Uterus (tissue), 4 donors: ENCODE results near the gene BCAS2. TPM values are rescaled to one million over a fixed set of nuclear protein-coding genes. Genes with fewer than 3 reads are reported as not detected.

ENCODE experiments used
- DNase-seq, 2 donors: peaks; one replicate each; pipeline ENCODE4 v3.0.0-alpha.2; 2019 to 2020
- H3K27ac ChIP-seq, 2 donors: fragments of 200-600 bp; sonication (generic); 1 replicate in 1 of 2; 2 replicates in 1 of 2; pipeline ENCODE4 v1.5.1; 2016 to 2018
- H3K27me3 ChIP-seq, 2 donors: fragments of 200-600 bp; sonication (generic); one replicate each; pipeline ENCODE4 v1.5.1; 2018 to 2019; ENCODE audit warnings: control low read depth in 1 of 2
- H3K36me3 ChIP-seq, 2 donors: fragments of 200-600 bp; sonication (generic); one replicate each; pipeline ENCODE4 v1.5.1; 2019; ENCODE audit warnings: control low read depth in 1 of 2
- H3K4me1 ChIP-seq, 2 donors: fragments of 200-600 bp; sonication (generic); one replicate each; pipeline ENCODE4 v1.5.1; 2018 to 2019; ENCODE audit warnings: control low read depth in 1 of 2
- H3K4me3 ChIP-seq, 2 donors: fragments of 200-600 bp; sonication (generic); 1 replicate in 1 of 2; 2 replicates in 1 of 2; pipeline ENCODE4 v1.5.1; 2018 to 2019; ENCODE audit warnings: mild to moderate bottlenecking in 1 of 2
- H3K9me3 ChIP-seq, 2 donors: fragments of 200-600 bp; sonication (generic); one replicate each; pipeline ENCODE4 v1.5.1; 2019; ENCODE audit warnings: control low read depth in 1 of 2
- CTCF ChIP-seq, 4 experiments: fragments of 200-600 bp in 2 of 4; fragments of 450-650 bp in 2 of 4; sonication (generic) in 2 of 4; IDR thresholded peaks; one replicate each; pipeline ENCODE4 v1.5.1; 2016 to 2019; ENCODE audit warnings: antibody characterized with exemption in 4 of 4, mild to moderate bottlenecking in 2 of 4, moderate library complexity in 1 of 4
- POLR2A ChIP-seq, 2 donors: fragments of 450-650 bp; IDR thresholded peaks; one replicate each; pipeline ENCODE4 v1.6.1; 2016; ENCODE audit warnings: antibody characterized with exemption in 2 of 2, mild to moderate bottlenecking in 1 of 2, moderate library complexity in 1 of 2
- intact Hi-C: fragments of 100-400 bp; cut with DNase I; formaldehyde crosslinking; loops from one replicate; pipeline ENCODE4 v1.15.1; 2023; ENCODE audit warnings: low total_unique reads
- total RNA-seq, 4 donors: library from RNA; depleted of rRNA in 3 of 4; stranded (reverse); fragments of >200 nt in 3 of 4; gene quantifications; one replicate each; pipeline versions ENCODE4 v1.1.0 to v1.2.4, GENCODE V29; 2014 to 2023
- donor health status: DM: yes; HTN: yes; CAD: no.

The BCAS2 gene
- total RNA-seq, 4 donors from 2014 or later = 31.8 to 61.2 (median 40.2) TPM

- H3K4me3 ChIP-seq = no peak overlapping the region
- no peaks in the 10 kb centered on the region for H3K9me3 ChIP-seq
- H3K27me3 ChIP-seq = no peaks in the 10 kb centered on the region
- TF ChIP-seq POLR2A (IDR thresholded peaks at IDR 0.05) = no peak
- TF ChIP-seq CTCF (IDR thresholded peaks at IDR 0.05) = no peak
- no peak for DNase-seq
- no peaks in the 10 kb centered on the region for H3K4me1 ChIP-seq
- no peaks in the 10 kb centered on the region for H3K36me3 ChIP-seq
- intact Hi-C loops = no loop called here
- H3K27ac ChIP-seq = no peak overlapping the region
Observed at GRCh38 chr1:114610546-114611245, 29.3 kb upstream of the BCAS2 start.

GRCh38 chr1:114609826-114610225 is 28.4 kb upstream of the BCAS2 start:
- Histone ChIP-seq H3K4me3 (no peak overlapping the region), H3K9me3 (no peaks in the 10 kb centered on the region), H3K27me3 (no peaks in the 10 kb centered on the region), H3K27ac (no peak overlapping the region), H3K36me3 (no peaks in the 10 kb centered on the region), H3K4me1 (no peaks in the 10 kb centered on the region)
- intact Hi-C loops = no loop called here
- TF ChIP-seq POLR2A (IDR thresholded peaks at IDR 0.05) = no peak
- TF ChIP-seq CTCF (IDR thresholded peaks at IDR 0.05) = no peak
- no peak for DNase-seq

GRCh38 chr1:114609026-114609425 is 27.6 kb upstream of the BCAS2 start:
- Histone ChIP-seq H3K27me3 (no peaks in the 10 kb centered on the region), H3K4me1 (no peaks in the 10 kb centered on the region), H3K36me3 (no peaks in the 10 kb centered on the region), H3K27ac (no peak overlapping the region), H3K9me3 (no peaks in the 10 kb centered on the region), H3K4me3 (no peak overlapping the region)
- TF ChIP-seq CTCF (IDR thresholded peaks at IDR 0.05) = no peak
- no peak for TF ChIP-seq POLR2A (IDR thresholded peaks at IDR 0.05)
- intact Hi-C loops = no loop called here
- DNase-seq = no peak

- Histone ChIP-seq H3K4me3 (no peak overlapping the region), H3K27ac (no peak overlapping the region), H3K36me3 (no peaks in the 10 kb centered on the region), H3K27me3 (no peaks in the 10 kb centered on the region), H3K4me1 (no peaks in the 10 kb centered on the region), H3K9me3 (no peaks in the 10 kb centered on the region)
- TF ChIP-seq CTCF (IDR thresholded peaks at IDR 0.05) (no peak), POLR2A (IDR thresholded peaks at IDR 0.05) (no peak)
- intact Hi-C loops = no loop called here
- no peak for DNase-seq
Observed at GRCh38 chr1:114607223-114607622, 25.8 kb upstream of the BCAS2 start.

GRCh38 chr1:114597949-114598348 is 16.5 kb upstream of the BCAS2 start:
- no peaks in the 10 kb centered on the region for H3K27me3 ChIP-seq
- H3K9me3 ChIP-seq = no peaks in the 10 kb centered on the region
- no peak overlapping the region for H3K27ac ChIP-seq
- no peaks in the 10 kb centered on the region for H3K36me3 ChIP-seq
- intact Hi-C loops = no loop called here
- no peaks in the 10 kb centered on the region for H3K4me1 ChIP-seq
- no peak overlapping the region for H3K4me3 ChIP-seq
- TF ChIP-seq CTCF (IDR thresholded peaks at IDR 0.05) = no peak
- no peak for TF ChIP-seq POLR2A (IDR thresholded peaks at IDR 0.05)
- DNase-seq = no peak
